Ramos (cell line): ENCODE results near the gene GNA15.
"Not testable (repeated sequence)": the region's sequence is repeated elsewhere in the genome, so short reads cannot be mapped to it uniquely, and the experiment has no call there.

Experiments
- in situ Hi-C: fragments of 300-500 bp; cut with MboI; formaldehyde crosslinking; loops from one replicate; pipeline ENCODE4 v1.14.3; 2022; ENCODE audit warnings: low sequenced_read_pairs; ENCODE audit not compliant: unreplicated experiment

Gene GNA15

DNA sequence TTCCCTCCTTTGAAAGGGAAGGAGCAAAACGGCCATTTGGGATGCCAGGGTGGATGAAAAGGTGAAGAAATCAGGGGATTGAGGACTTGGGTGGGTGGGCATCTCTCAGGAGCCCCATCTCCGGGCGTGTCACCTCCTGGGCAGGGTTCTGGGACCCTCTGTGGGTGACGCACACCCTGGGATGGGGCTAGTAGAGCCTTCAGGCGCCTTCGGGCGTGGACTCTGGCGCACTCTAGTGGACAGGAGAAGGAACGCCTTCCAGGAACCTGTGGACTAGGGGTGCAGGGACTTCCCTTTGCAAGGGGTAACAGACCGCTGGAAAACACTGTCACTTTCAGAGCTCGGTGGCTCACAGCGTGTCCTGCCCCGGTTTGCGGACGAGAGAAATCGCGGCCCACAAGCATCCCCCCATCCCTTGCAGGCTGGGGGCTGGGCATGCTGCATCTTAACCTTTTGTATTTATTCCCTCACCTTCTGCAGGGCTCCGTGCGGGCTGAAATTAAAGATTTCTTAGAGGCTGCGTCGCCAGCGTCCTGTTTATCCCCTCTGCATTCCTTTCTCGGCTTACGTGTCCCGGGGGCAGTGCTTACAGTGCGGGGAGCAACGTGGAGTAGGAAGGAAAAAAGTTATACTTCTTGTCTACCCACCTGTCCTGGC, 27.5 kb downstream of the GNA15 start:
- in situ Hi-C loops = loop anchor here (10.0 kb wide), 1 partner anchor 209 kb away; no protein-coding TSS in a partner anchor

DNA sequence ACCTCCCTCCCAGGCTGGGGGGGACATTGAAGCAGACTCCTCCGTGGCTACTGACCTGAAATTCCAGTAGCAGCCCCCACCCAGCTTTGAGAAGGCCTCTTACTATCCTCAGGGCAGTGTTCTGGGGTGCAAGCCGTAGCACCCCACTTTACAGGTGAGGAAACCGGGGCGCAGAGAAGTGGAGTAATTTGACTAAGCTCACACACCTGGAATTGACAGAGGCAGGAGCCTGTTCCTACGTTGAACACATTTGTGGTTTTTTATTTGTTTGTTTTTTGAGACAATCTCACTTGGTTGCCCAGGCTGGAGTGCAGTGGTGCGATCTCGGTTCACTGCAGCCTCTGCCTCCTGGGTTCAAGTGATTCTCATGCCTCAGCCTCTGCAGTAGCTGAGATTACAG, 28.1 kb downstream of the GNA15 start:
- in situ Hi-C loops = loop anchor here (10.0 kb wide), 1 partner anchor 209 kb away; no protein-coding TSS in a partner anchor

DNA sequence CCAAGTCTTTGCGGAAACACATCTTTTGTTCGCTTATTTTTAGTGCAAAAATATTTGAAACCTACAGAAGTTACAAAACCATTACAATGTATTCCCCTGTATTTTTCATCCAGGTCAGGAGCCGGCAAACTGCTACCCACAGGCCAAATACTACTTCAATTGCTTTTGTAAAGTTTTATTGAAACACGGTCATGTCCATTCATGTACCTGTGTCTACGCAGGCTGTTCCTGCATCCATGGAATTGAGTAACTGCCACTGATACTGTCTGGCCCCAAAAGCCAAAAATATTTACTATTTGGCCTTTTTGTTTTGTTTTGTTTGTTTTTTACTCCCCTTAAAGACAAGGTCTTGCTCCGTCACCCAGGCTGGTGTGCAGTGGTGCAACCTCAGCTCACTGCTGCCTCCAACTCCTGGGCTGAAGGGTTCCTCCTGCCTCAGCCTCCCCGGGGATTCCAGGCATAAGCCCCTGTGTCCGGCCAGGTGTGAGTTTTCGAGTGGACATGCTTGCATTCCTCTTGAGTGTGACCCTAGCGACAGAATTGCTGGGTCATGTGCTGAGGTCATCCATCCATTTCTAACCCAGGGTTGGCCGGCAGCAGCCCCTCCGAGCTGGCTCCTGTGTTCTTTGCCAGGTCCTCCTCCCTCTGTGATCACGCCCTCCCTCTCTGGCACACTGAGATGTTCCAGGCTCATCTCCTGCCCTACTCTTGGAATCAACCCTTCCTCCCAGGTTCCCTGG, 31.9 kb downstream of the GNA15 start:
- in situ Hi-C loops = loop anchor here (10.0 kb wide), 1 partner anchor 213 kb away; no protein-coding TSS in a partner anchor

DNA sequence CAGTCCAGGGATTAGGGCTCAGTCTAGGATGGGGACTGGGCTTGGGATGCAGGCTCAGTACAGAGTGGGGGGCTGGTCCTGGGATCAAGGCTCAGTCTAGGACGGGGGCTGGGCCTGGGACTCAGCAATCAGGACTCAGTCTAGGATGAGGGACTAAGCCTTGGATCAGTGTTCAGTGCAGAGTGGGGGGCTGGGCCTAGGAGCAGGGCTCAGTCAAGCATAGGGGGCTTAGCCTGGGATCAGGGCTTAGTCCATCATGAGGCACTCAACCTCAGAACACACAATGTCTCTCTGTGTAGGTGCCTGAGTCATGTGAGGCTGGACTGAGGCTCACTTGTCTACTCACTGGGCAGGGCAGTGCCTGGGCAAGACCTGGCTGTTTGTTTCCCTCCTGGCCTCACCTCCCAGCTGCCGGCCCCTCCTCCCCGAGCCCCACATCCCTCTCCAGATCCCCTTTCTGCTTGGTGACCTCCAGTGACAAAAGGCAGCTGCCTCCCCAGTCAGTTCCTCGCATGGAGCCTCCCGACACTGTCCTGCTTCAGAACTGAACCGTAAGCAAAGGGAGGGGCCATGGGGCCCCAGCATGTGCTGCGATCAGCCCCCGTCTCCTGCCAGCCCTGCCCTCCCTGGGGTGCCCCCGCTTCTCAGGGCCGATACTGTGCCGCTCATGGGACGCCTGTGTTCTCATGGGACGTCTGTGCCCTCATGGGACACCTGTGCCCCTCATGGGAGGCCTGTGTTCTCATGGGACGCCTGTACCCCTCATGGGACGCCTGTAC, 36.2 kb downstream of the GNA15 start:
- in situ Hi-C loops = no loop called here

DNA sequence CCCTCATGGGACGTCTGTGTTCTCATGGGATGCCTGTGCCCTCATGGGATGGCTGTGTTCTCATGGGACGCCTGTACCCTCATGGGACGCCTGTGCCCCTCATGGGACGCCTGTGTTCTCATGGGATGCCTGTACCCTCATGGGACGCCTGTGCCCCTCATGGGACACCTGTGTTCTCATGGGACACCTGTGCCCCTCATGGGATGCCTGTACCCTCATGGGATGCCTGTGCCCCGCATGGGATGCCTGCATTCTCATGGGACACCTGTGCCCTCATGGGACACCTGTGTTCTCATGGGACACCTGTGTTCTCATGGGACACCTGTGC, 36.8 kb downstream of the GNA15 start:
- in situ Hi-C loops = not testable (repeated sequence)

DNA sequence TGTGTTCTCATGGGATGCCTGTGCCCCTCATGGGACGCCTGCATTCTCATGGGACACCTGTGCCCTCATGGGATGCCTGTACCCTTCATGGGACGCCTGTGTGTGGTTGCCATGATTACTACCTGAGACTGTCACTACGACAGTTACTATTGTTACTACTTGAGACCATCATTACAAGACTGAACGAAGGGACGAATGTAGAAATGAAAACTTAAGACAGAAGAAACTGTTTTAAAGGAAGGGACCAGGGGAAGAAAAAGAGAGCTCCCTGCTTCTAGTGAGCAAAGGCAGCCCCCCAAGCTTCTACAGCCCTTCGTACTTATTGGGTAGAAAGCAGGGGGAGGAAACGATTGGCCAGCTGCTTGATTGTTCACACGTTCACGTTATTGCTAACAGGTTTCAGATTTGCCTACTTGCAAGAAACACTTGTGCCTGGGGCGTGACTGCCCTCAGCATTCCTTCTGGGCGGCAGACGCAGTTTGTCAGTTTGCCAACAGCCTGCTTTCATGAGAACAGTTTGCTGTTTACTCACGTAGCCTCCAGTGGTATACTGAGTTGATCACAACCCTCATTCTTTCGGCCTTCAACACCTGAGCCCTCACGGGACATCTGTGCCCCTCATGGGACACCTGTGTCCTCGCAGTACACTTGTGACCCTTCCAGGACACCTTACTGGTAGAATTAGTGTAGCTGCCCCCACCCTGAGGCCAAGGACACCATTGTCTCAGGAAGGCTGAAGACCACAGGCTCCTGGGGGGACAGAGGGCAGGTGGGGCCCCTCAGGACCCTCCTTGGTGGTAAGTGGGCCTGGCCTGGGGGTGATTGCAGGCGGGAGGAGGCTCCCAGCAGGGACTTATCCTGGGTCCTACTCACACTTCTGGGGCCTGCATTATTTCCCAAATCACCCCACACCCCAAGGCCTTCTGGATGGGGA, 40.2 kb downstream of the GNA15 start:
- in situ Hi-C loops = no loop called here

DNA sequence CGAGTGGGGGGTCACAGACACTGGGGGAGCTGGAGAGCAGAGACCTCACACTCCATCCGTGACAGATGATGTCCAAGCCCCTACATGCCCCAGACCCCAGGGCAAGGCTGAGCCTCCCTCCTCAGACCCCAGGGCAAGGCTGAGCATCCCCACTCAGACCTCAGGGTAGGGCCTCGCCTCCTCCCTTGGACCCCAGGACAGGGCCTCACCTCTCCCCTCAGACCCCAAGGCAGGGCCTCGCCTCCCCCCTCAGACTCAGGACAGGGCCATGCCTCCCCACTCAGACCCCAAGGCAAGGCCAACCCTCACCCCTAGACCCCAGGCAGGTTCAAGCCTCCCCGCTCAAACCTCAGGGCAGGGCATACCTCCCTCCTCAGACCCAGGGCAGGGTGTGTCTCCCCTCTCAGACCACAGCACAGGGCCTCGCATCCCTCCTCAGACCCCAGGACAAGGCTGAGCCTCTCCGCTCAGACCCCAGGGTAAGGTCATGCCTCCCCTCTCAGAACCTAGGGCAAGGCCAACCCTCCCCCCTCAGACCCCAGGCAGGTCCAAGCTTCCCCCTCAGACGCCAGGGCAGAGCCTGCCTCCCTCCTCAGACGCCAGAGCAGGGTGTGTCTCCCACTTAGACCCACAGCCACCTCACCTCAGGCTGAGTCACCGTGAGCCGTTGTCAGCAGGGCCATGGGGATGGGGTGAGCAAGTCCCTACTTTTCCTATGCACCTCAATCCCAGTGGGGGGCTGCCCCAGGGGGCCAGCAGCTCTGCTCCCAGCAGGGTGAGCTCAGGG, 41.1 kb downstream of the GNA15 start:
- in situ Hi-C loops = no loop called here

DNA sequence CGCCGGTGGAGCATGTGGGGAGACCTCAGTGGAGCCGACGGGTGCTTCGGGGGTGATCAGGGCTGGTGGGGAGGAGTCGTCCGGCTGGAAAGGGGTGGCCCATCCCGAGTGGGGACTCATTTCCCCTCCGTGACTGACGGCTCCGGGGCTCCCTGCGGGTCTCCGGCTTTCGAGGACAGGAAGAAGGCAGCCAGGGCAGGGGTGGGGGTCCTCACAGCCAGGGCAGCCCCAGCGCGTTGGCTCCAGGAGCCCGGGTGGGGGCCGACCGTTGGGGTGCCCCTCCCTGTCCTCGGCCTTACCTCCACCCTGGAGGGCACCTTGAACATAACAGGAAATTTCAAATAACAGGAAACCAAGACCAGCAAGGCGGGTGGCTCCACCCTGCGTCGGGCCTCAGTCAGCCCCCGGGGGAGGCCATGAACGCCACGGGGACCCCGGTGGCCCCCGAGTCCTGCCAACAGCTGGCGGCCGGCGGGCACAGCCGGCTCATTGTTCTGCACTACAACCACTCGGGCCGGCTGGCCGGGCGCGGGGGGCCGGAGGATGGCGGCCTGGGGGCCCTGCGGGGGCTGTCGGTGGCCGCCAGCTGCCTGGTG, 42.6 kb downstream of the GNA15 start, which contains the start of gene S1PR4:
Gene S1PR4 (plus strand): TSS at position 393 of the 596 bp plus-strand sequence. CDS start 24 bp downstream, at position 417.
- in situ Hi-C loops = no loop called here

DNA sequence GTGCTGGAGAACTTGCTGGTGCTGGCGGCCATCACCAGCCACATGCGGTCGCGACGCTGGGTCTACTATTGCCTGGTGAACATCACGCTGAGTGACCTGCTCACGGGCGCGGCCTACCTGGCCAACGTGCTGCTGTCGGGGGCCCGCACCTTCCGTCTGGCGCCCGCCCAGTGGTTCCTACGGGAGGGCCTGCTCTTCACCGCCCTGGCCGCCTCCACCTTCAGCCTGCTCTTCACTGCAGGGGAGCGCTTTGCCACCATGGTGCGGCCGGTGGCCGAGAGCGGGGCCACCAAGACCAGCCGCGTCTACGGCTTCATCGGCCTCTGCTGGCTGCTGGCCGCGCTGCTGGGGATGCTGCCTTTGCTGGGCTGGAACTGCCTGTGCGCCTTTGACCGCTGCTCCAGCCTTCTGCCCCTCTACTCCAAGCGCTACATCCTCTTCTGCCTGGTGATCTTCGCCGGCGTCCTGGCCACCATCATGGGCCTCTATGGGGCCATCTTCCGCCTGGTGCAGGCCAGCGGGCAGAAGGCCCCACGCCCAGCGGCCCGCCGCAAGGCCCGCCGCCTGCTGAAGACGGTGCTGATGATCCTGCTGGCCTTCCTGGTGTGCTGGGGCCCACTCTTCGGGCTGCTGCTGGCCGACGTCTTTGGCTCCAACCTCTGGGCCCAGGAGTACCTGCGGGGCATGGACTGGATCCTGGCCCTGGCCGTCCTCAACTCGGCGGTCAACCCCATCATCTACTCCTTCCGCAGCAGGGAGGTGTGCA, 43.3 kb downstream of the GNA15 start:
- in situ Hi-C loops = no loop called here

DNA sequence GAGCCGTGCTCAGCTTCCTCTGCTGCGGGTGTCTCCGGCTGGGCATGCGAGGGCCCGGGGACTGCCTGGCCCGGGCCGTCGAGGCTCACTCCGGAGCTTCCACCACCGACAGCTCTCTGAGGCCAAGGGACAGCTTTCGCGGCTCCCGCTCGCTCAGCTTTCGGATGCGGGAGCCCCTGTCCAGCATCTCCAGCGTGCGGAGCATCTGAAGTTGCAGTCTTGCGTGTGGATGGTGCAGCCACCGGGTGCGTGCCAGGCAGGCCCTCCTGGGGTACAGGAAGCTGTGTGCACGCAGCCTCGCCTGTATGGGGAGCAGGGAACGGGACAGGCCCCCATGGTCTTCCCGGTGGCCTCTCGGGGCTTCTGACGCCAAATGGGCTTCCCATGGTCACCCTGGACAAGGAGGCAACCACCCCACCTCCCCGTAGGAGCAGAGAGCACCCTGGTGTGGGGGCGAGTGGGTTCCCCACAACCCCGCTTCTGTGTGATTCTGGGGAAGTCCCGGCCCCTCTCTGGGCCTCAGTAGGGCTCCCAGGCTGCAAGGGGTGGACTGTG, 44.0 kb downstream of the GNA15 start:
- in situ Hi-C loops = no loop called here

DNA sequence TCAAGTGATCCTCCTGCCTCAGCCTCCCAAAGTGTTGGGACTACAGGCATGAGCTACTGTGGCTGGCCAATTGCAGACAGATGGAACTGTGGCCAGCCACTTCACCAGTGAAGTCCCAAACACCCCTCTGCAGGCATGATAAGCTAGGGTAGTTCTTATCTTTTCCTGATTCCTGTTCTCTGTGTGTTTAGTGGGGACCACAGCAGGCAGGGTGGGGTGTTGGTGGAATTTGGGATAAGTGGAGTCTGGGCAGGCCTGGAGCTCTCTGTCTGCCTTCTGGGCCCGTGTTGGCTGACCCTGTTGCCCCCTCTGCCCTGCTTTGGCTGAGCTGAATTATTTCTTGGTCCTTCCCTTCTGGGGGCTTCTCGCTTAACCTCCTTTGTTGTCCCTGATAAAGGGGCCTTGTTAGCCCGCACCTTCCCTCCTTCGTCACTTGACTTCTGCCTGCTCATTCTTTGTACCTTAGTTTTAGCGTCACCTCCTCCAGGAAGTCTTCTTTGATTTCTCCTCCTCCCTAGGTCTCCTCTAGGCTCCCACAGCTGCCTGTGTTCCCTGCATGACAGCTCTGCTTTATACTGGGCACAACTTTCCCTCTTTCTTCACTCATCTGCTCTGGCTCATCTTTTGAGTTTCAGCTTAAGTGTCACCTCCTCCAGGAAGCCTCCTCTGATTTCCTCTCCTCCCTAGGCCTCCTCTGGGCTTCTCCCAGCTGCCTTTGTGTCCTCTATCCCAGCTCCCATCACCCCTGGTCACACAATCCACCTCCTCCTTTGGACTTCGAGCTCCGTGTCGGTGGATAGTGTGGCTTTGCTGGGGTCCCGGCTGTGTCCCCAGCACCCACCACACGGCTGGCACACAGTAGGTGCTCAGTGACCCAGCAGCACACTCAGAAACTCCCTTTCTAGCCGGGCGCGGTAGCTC, 48.1 kb downstream of the GNA15 start:
- in situ Hi-C loops = no loop called here

DNA sequence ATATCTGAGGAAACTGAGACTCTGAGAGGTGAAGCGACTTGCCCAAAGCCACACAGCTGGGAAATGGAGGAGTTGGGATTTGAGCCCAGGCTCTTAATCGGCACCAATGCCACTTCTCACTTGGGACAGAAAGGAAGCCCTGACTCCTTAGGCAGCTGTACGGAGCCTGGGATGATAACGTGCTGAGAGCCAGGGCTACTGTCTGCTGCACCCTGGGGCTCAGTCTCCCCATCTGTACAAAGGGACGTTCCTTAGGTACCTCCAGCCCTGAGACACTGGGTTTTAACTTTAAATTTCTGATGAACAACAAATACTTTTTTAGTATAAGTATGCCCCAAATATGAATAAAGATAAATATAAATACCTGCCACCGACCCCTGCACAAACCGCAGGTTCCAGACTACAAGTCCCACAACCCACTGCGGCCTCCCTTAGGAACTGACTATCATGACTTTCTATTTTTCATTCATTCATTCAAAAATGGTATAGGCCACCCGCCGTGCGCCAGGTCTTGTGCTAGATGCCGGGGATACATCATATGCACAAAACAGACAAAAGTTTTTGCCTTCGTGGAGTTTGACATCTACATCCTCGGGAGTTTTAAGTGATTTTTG, 49.1 kb downstream of the GNA15 start:
- in situ Hi-C loops = no loop called here

DNA sequence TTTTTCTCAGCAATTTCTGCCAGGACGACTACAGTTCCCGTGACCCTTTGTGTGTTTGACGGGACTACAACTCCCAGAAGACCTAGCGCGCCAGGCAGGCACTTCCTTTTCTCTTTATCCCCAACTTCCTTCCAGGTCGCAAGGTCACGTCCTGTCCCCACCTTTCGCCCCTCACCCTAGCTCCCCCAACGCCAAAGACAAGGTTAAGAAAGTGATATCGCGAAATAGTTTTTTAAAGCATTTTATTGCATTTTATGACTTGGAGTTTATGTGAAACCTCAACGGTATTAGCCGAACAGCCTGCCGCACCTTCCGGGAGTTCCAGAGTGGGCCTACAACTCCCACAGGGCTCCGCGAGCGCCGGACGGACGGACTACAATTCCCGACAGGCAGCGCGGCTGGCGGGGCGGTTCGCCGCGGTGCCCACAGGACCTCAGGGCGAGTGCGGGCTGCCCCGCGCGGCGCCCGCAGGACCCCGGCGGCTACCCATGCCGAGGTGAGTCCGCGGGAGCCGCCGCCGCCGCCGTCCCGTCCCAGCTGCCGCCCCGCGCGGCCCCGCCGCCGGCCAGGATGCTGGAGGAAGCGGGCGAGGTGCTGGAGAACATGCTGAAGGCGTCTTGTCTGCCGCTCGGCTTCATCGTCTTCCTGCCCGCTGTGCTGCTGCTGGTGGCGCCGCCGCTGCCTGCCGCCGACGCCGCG, 49.8 kb downstream of the GNA15 start, which contains the start of gene NCLN:
Gene NCLN (plus strand): TSS at position 470 of the 699 bp plus-strand sequence. CDS start 101 bp downstream, at position 571.
- in situ Hi-C loops = no loop called here

DNA sequence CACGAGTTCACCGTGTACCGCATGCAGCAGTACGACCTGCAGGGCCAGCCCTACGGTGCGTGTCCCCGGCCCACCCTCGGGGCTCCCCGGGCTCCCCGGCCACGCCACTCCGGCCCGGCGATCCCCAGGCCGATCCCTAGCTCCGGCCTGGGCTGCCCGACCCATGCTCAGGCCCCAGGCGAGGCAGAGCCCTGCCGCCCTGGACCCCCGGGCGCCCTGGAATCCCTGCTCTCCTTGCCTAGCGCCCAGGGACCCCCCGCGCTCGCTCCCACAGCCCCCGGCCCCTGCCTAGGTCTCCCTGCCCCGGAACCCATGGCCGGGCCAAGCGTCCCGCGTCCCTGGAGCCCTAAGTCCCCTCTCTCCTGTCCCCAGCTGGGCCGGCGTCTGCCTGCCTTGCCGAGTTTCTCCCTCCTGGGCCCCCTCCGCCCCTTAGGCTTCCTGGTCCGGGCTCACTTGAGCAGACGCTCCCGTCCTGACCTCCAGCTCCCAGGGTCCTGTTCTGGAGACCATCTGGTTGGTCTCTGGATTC, 50.4 kb downstream of the GNA15 start:
- in situ Hi-C loops = no loop called here

DNA sequence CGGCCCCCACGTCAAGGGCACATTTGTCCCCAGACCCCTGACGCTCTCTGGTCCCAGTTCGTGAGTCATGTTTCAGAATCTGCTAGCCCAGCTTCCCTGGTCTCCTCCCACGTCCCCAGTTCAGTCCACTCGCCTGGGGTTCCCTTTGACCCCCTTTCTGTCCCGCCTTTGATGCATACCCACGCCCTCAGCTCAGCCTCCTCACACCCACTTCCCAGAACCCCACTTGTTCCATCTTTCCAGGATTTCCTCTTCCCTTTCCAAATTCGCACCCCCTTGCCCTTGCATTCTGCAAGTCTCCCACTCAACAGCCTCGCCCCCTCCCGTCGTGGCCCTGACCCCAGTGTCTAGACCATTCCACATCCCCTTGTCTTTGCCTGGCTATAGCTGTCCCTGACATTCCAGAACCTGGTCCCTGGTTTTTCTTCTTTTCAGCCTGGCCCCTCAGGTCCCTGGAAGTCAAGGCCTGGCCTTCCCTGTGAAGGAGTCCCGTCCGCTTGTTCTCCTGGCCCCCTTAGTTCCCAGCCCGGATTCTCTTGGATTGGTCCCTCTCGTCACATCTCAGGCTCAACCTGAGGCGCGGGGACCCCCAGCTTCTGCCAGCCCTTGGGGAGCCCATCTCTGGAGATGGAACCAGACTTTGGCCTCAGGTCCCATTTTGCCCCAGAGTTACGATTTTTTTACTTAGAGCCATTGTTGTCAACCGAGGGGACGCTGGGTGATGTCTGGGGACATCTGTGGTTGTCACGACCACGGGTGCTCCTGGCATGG, 51.2 kb downstream of the GNA15 start:
- in situ Hi-C loops = no loop called here
